ENCODE results near the gene KYNU.

KYNU gene

DNA sequence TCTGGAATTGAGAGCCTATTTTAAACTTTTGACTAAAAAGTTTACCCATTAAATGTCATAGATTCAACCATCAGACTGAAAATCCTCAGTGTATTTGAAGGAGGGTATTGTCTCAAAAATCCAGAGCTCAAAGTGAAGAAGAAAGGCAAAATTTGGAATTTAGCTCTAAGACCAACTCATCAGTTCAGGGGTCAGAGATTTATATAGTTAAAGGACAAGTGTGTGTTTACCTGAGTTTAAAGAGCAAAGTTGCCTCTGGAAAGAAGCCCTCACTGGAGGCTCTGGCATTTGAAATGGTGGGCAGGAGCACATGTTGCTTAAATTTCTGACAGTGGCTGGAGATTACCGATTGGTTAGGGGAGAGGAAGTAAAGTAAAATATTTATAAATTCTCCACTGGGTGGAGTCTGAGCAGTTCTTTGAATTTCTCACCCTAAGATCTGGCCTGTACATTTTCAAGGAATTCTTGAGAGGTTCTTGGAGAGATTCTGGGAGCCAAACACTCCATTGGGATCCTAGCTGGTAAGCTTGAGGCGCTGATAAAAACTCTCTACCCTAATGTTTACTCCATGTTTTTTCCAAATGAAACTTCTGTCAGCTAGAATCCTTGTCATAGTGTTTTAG lies at the start of gene KYNU:
TSS of gene KYNU (plus strand) at position 449 of the 623 bp plus-strand sequence. CDS start 7,704 bp downstream, outside the sequence.
- TF ChIP-seq, protein P1, sequence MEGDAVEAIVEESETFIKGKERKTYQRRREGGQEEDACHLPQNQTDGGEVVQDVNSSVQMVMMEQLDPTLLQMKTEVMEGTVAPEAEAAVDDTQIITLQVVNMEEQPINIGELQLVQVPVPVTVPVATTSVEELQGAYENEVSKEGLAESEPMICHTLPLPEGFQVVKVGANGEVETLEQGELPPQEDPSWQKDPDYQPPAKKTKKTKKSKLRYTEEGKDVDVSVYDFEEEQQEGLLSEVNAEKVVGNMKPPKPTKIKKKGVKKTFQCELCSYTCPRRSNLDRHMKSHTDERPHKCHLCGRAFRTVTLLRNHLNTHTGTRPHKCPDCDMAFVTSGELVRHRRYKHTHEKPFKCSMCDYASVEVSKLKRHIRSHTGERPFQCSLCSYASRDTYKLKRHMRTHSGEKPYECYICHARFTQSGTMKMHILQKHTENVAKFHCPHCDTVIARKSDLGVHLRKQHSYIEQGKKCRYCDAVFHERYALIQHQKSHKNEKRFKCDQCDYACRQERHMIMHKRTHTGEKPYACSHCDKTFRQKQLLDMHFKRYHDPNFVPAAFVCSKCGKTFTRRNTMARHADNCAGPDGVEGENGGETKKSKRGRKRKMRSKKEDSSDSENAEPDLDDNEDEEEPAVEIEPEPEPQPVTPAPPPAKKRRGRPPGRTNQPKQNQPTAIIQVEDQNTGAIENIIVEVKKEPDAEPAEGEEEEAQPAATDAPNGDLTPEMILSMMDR (IDR thresholded peaks at IDR 0.05; ENCODE audit: low read depth, low read length): no peak
- DNase-seq (ENCODE audit: extremely low read depth, low read depth): no peak

DNA sequence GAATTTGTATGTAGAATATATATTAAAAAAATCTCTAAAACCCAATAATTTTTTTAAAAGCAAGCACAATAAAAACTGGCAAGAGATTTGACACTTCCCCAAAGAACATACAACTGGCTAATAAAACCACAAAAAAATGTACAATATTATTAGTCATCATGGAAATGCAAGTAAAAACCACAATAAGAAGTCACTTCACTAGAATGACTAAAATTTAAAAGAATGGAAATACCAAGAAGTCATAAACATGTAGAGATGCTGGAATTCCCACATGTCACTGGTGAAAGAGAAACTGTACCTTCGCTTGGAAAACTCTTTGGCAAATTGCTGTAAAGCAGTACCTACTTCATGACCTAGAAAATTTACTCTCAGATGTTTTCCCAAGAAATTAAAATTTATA lies 43.4 kb upstream of the KYNU start:
- no peak for DNase-seq (ENCODE audit: extremely low read depth, low read depth)
- TF ChIP-seq, protein P1 (IDR thresholded peaks at IDR 0.05; ENCODE audit: low read depth, low read length): no peak

DNA sequence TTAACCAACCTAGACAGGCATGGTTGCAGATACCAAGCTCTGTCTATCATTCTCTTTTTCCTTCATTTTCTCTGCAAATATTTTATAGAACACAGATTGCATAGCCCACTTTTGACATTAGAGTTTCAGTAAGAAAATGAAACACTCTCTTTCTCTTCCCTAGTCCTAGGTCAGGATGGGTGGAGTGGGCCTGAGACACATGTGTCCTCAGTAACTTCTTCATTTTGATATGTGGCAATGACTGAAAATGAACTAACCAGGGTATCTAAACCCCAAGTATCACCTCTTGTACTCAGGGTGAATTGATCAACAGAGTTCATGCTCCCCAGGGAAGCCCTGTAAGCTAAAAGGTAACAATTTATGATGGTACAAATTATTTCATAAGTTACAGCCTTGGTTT lies 37.0 kb upstream of the KYNU start:
- TF ChIP-seq, protein P1 (IDR thresholded peaks at IDR 0.05; ENCODE audit: low read depth, low read length): no peak
- no peak for DNase-seq (ENCODE audit: extremely low read depth, low read depth)

DNA sequence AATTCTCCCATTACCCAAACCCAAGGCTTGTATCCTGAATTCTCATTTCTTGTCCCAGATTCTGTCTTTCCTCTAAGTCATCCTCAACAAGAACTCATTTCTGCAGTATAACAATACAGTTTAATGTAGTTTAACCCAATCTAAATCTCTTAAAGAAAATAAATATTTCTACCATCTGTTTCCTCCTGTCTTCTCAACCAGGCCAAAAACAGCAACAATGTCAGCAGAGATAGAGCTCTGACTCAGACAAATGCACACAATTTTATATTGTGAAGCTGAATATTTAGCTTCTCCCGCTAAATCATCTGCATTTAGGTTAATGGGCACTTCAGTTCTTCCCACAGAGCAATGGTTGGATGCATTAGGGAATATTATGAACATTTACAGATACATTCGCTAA lies 35.7 kb upstream of the KYNU start:
- TF ChIP-seq, protein P1 (IDR thresholded peaks at IDR 0.05; ENCODE audit: low read depth, low read length): no peak
- DNase-seq (ENCODE audit: extremely low read depth, low read depth): no peak

DNA sequence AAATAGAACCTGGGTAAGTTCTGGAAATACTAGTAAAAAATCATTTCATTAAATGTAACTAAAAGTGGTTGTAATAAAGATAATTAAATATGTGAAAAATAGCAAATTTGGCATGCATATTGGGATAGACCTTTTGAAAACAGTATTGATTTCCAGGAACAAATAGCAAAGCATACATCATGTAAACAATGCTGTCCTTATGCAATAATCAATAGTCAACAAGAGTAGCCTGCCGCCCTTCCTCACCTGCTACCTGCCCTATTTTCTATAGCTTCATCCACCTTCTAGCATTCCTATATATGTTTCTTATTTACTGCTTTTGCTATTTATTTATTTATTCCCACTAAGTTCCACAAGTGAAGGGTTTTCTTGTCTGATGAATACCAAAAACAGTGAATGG lies 35.1 kb upstream of the KYNU start:
- DNase-seq (ENCODE audit: extremely low read depth, low read depth): no peak
- TF ChIP-seq, protein P1 (IDR thresholded peaks at IDR 0.05; ENCODE audit: low read depth, low read length): no peak

DNA sequence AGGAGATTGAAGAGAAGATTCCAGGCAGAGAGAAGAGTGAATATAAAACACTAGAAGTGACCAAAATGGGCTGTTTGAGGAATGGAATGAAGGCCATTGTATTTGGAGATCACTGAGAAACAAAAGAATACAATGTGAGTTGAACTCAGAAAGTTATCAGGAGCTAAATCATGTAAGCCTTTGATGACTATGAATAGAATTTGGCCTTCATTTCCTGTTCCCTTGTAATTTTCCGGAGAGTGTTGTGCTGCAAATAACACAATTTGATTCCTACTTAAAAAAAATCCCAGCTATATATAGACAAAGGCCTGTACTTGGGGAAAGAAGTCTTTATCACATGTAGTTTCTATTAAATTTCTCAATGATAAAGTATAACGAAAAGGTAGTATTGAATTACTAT lies 33.7 kb upstream of the KYNU start:
- no peak for DNase-seq (ENCODE audit: extremely low read depth, low read depth)
- TF ChIP-seq, protein P1 (IDR thresholded peaks at IDR 0.05; ENCODE audit: low read depth, low read length): no peak

DNA sequence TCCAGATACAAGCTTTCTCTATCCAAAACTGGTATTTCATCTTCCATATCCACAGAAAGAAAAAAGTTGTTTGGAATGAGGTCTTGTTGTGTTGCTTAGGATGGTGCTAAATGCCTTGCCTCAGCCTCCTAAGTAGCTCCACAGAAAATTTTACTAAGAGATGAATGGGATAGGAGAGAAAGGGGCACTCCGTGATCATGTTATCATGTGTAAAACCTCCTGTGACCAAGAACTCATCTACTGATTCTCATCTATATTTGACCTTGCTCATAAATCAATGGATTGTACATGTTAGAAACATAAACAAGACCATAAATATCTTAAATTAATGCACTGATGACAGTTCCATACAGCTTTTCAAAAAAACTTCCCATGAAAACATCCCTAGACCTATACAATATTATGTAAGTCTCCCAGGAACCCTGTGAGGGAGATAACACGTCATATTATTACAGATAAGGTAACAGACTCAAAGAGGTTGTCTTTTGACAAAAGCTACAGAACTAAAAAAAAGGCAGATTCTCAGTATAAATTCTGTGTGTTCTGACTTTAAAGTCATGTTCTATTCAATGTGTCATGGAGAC lies 29.3 kb upstream of the KYNU start:
- TF ChIP-seq, protein P1 (IDR thresholded peaks at IDR 0.05; ENCODE audit: low read depth, low read length): no peak
- no peak for DNase-seq (ENCODE audit: extremely low read depth, low read depth)

Measured in AG09319 (cell line).